Adrenal gland (tissue), 12 donors: ENCODE results near the gene CD7. TPM values are rescaled to one million over a fixed set of nuclear protein-coding genes. Genes with fewer than 3 reads are reported as not detected.

Experiments used
- DNase-seq, 7 donors: peaks; one replicate each; pipeline ENCODE4 v3.0.0-alpha.2; 2019 to 2020
- H3K27ac ChIP-seq, 5 donors: fragments of 200-600 bp; sonication (generic) in 4 of 5; 1 replicate in 3 of 5; 2 replicates in 2 of 5; pipeline versions ENCODE4 v1.5.1 to v1.8.0; 2016 to 2020; ENCODE audit warnings: mild to moderate bottlenecking in 1 of 5
- H3K27me3 ChIP-seq: fragments of 200-600 bp; 2 replicates; pipeline ENCODE4 v1.8.0; 2021
- H3K36me3 ChIP-seq, 2 donors: fragments of 200-600 bp; replicated peaks in 1 of 2; 1 replicate in 1 of 2; 2 replicates in 1 of 2; pipeline versions ENCODE4 v1.5.1 to v1.8.0; 2018 to 2022
- H3K4me1 ChIP-seq, 2 donors: fragments of 200-600 bp; replicated peaks in 1 of 2; 1 replicate in 1 of 2; 2 replicates in 1 of 2; pipeline versions ENCODE4 v1.5.1 to v1.8.0; 2018 to 2021
- H3K4me3 ChIP-seq, 4 donors: fragments of 200-600 bp; sonication (generic) in 3 of 4; one replicate each; pipeline ENCODE4 v1.5.1; 2016 to 2018
- H3K9me3 ChIP-seq, 3 donors: fragments of 200-600 bp; sonication (generic) in 1 of 3; replicated peaks in 1 of 3; 1 replicate in 2 of 3; 2 replicates in 1 of 3; pipeline versions ENCODE4 v1.5.1 to v1.8.0; 2016 to 2021
- CTCF ChIP-seq, 6 experiments: fragments of 450-650 bp in 4 of 6; fragments of 200-600 bp in 2 of 6; sonication (generic) in 1 of 6; IDR thresholded peaks; 1 replicate in 5 of 6; 2 replicates in 1 of 6; pipeline versions ENCODE4 v1.5.1 to v1.8.0; 2016 to 2021; ENCODE audit warnings: antibody characterized with exemption in 6 of 6, mild to moderate bottlenecking in 2 of 6, moderate library complexity in 1 of 6
- POLR2A ChIP-seq, 2 donors: fragments of 450-650 bp; IDR thresholded peaks; one replicate each; pipeline ENCODE4 v1.6.1; 2017; ENCODE audit warnings: antibody characterized with exemption in 2 of 2, mild to moderate bottlenecking in 2 of 2, moderate library complexity in 1 of 2
- WGBS, 4 donors: extraction: QIAGEN DNeasy Blood & Tissue Kit in 2 of 4; methylation state at CpG; one replicate each; pipeline versions ENCODE4 v1.1.5 to v1.1.7; 2013 to 2017; 5-methylcytosine and 5-hydroxymethylcytosine counted together
- intact Hi-C, 2 donors: fragments of 100-400 bp; cut with DNase I; formaldehyde crosslinking; loops; one replicate each; pipeline versions ENCODE4 v1.14.1 to v1.15.0; 2022 to 2023
- polyA plus RNA-seq, 3 donors: library from polyadenylated mRNA; stranded (reverse); fragments of 200-250 nt in 2 of 3; fragments of 350-450 nt in 1 of 3; fragmentation: Illumina TruSeq in 1 of 3; extraction: RNeasy Lipid Tissue Mini Kit (QIAGEN cat#74804) in 1 of 3; gene quantifications; one replicate each; pipeline ENCODE4 v1.2.3, GENCODE V29; 2013 to 2014
- total RNA-seq, 9 donors: library from RNA; depleted of rRNA in 4 of 9; stranded (reverse); fragments of >200 nt in 4 of 9; fragments of 120-200 nt in 1 of 9; fragmentation: NEBNext Ultra II Directional in 1 of 9; extraction: Animal tissue kit (Norgen Biotek cat#: 25700) in 1 of 9; gene quantifications; one replicate each; pipeline versions ENCODE4 v1.1.0 to v1.2.4, GENCODE V29; 2013 to 2023
- donor health status: healthy with polysubstance abuse.
- donor health status: Bipolar disorder and iron deficiency.
- donor health status: DM: yes; HTN: yes; CAD: no.
- donor health status: DM: no; HTN: no; CAD: no.
- donor health status: DM: no; HTN: no; CAD: no.
- donor health status: DM: yes; HTN: yes; CAD: no.

Gene CD7
- total and polyA plus RNA-seq, 12 donors = 0.11 to 4.2 (median 1.6) TPM; not detected in 2

GRCh38 chr17:82328141-82328993 is 11.0 kb upstream of the CD7 start:
- intact Hi-C loops = no loop called here

GRCh38 chr17:82327757-82328140 is 10.3 kb upstream of the CD7 start:
- no peak overlapping the region for H3K27ac ChIP-seq
- no peak overlapping the region for H3K4me3 ChIP-seq
- no peaks in the 10 kb centered on the region for H3K27me3 ChIP-seq
- H3K4me1 ChIP-seq = peaks cover 0 to 5% of the 10 kb centered on the region in 2 donors
- no peaks in the 10 kb centered on the region for H3K36me3 ChIP-seq
- H3K9me3 ChIP-seq = no peaks in the 10 kb centered on the region
- WGBS, 4 donors = 79 to 87% (median 80%) methylated on average over 12 to 16 of the region's 16 CpGs
- intact Hi-C loops = no loop called here
- TF ChIP-seq POLR2A (IDR thresholded peaks at IDR 0.05) (no peak), CTCF (IDR thresholded peaks at IDR 0.05) (no peak)
- DNase-seq = no peak

More at GRCh38 chr17:82328141-82328993, 11.0 kb upstream of the CD7 start:
- 77 to 86% (median 81%) methylated on average over 13 to 28 of the region's 28 CpGs for WGBS, 4 donors
- H3K36me3 ChIP-seq = no peaks in the 10 kb centered on the region
- H3K27me3 ChIP-seq = no peaks in the 10 kb centered on the region
- TF ChIP-seq POLR2A (IDR thresholded peaks at IDR 0.05) (no peak), CTCF (IDR thresholded peaks at IDR 0.05) (no peak)
- no peak overlapping the region for H3K4me3 ChIP-seq
- H3K27ac ChIP-seq = no peak overlapping the region
- DNase-seq = no peak
- peaks cover 0 to 5% of the 10 kb centered on the region in 2 donors for H3K4me1 ChIP-seq
- no peaks in the 10 kb centered on the region for H3K9me3 ChIP-seq

- TF ChIP-seq CTCF (IDR thresholded peaks at IDR 0.05) (no peak), POLR2A (IDR thresholded peaks at IDR 0.05) (no peak)
- H3K27ac ChIP-seq = no peak overlapping the region
- H3K4me1 ChIP-seq = peaks cover 0 to 5% of the 10 kb centered on the region in 2 donors
- intact Hi-C loops = no loop called here
- no peaks in the 10 kb centered on the region for H3K9me3 ChIP-seq
- no peaks in the 10 kb centered on the region for H3K36me3 ChIP-seq
- DNase-seq = no peak
- H3K4me3 ChIP-seq = no peak overlapping the region
- 55 to 84% (median 78%) methylated on average over 12 to 15 of the region's 15 CpGs for WGBS, 4 donors
- H3K27me3 ChIP-seq = no peaks in the 10 kb centered on the region
These were observed 9.9 kb upstream of the CD7 start for GRCh38 chr17:82327289-82327688.

GRCh38 chr17:82325286-82326180 is 8.1 kb upstream of the CD7 start:
- H3K27ac ChIP-seq = no peak overlapping the region
- 73 to 88% (median 84%) methylated on average over 17 to 30 of the region's 30 CpGs for WGBS, 4 donors
- no peaks in the 10 kb centered on the region for H3K9me3 ChIP-seq
- peaks cover 0 to 5% of the 10 kb centered on the region in 2 donors for H3K4me1 ChIP-seq
- intact Hi-C loops = no loop called here
- no peaks in the 10 kb centered on the region for H3K27me3 ChIP-seq
- H3K36me3 ChIP-seq = no peaks in the 10 kb centered on the region
- no peak for DNase-seq
- TF ChIP-seq POLR2A (IDR thresholded peaks at IDR 0.05) (no peak), CTCF (IDR thresholded peaks at IDR 0.05) (no peak)
- no peak overlapping the region for H3K4me3 ChIP-seq
